ENCODE results near the gene PPME1.

GRCh38 chr11:74226907-74227306, 55.8 kb downstream of the PPME1 start:
- TF ChIP-seq EP300 (IDR thresholded peaks at IDR 0.05) (no peak), CTCF (IDR thresholded peaks at IDR 0.05) (peak in 1 of 6 experiments; percentile 7)

Data from upper lobe of left lung (tissue), 4 donors.